Activated CD4-positive, alpha-beta T cell treated with anti-CD3 and anti-CD28 coated beads, Interleukin-2, amount 50 U/mL, for 1 hour (primary cell): Measurements from ENCODE around the gene CLIP1.
"Not testable (repeated sequence)": the region's sequence is repeated elsewhere in the genome, so short reads cannot be mapped to it uniquely, and the experiment has no call there.

Experiments used
- DNase-seq: peaks from one replicate; pipeline ENCODE4 v3.0.0-alpha.2; 2020

CLIP1 gene

GRCh38 chr12:122394626-122395194, 27.8 kb downstream of the CLIP1 start:
- no peak for DNase-seq

- DNase-seq, result peak; percentile 6
Observed at GRCh38 chr12:122393817-122394216, 28.7 kb downstream of the CLIP1 start.

- DNase-seq, result no peak
Observed at GRCh38 chr12:122392411-122392810, 30.1 kb downstream of the CLIP1 start.

GRCh38 chr12:122389677-122390076, 32.8 kb downstream of the CLIP1 start:
- DNase-seq, result no peak

GRCh38 chr12:122387887-122388286, 34.6 kb downstream of the CLIP1 start:
- no peak for DNase-seq

GRCh38 chr12:122385171-122386016, 37.1 kb downstream of the CLIP1 start:
- no peak for DNase-seq

- no peak for DNase-seq
Observed at GRCh38 chr12:122382919-122383350, 39.5 kb downstream of the CLIP1 start.

- DNase-seq, result no peak
Observed at GRCh38 chr12:122381021-122381420, 41.4 kb downstream of the CLIP1 start.

- DNase-seq, result not testable (repeated sequence)
Observed at GRCh38 chr12:122376751-122377150, 45.7 kb downstream of the CLIP1 start.

- DNase-seq, result no peak
Observed at GRCh38 chr12:122374707-122375106, 47.8 kb downstream of the CLIP1 start.

GRCh38 chr12:122371475-122372045, 50.9 kb downstream of the CLIP1 start:
- DNase-seq, result no peak

GRCh38 chr12:122368361-122369073, 54.0 kb downstream of the CLIP1 start:
- no peak for DNase-seq

GRCh38 chr12:122367632-122368031, 54.8 kb downstream of the CLIP1 start:
- not testable (repeated sequence) for DNase-seq

GRCh38 chr12:122366685-122367475, 55.6 kb downstream of the CLIP1 start:
- no peak for DNase-seq

GRCh38 chr12:122365226-122365625, 57.2 kb downstream of the CLIP1 start:
- not testable (repeated sequence) for DNase-seq

- no peak for DNase-seq
Observed at GRCh38 chr12:122363782-122364181, 58.7 kb downstream of the CLIP1 start.

GRCh38 chr12:122362755-122363154, 59.7 kb downstream of the CLIP1 start:
- DNase-seq, result no peak

- DNase-seq, result not testable (repeated sequence)
Observed at GRCh38 chr12:122358403-122358802, 64.1 kb downstream of the CLIP1 start.

- not testable (repeated sequence) for DNase-seq
Observed at GRCh38 chr12:122357536-122357935, 64.9 kb downstream of the CLIP1 start.

- not testable (repeated sequence) for DNase-seq
Observed at GRCh38 chr12:122356991-122357390, 65.5 kb downstream of the CLIP1 start.

- peak; percentile 46 for DNase-seq
Observed at GRCh38 chr12:122356192-122356635, 66.3 kb downstream of the CLIP1 start.

GRCh38 chr12:122355706-122356105, 66.8 kb downstream of the CLIP1 start:
- DNase-seq, result no peak
